ENCODE measurements around the gene OR2A1. TPM values are rescaled to one million over a fixed set of nuclear protein-coding genes. Genes with fewer than 3 reads are reported as not detected.

The OR2A1 gene, protein sequence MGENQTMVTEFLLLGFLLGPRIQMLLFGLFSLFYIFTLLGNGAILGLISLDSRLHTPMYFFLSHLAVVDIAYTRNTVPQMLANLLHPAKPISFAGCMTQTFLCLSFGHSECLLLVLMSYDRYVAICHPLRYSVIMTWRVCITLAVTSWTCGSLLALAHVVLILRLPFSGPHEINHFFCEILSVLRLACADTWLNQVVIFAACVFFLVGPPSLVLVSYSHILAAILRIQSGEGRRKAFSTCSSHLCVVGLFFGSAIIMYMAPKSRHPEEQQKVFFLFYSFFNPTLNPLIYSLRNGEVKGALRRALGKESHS
- total RNA-seq: 0.29 TPM

DNA sequence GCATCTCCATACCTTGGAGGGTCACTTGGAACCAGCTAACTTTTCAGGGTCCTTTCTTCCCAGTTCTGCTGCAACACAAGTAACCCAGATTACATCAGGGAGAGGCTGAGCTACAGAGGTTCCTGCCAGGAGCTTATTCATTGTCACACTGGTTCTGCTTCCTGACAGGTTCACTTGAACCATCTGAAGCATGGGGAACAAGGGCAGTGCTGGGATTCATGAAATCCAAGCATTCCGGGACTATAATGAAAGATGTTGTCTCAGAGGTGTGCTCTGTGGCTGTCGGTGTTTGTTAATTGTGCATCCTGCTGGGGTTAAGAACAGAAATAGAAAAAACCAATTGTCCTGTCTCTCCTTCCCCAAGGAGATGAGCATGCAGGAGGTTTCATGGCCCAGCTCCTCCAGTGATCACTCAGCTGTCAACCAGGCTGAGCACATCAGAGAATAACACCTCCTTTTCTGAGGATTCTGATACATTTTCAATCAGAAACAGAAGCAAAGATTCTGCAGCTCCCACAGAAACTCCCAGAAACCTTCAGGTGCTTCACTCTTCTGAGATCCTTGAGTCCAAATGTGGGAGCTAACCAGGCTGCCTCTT, at the start of gene OR2A1:
TSS of gene OR2A1 (plus strand) at position 548 of the 598 bp plus-strand sequence. CDS start 5,706 bp downstream, outside the sequence.

DNA sequence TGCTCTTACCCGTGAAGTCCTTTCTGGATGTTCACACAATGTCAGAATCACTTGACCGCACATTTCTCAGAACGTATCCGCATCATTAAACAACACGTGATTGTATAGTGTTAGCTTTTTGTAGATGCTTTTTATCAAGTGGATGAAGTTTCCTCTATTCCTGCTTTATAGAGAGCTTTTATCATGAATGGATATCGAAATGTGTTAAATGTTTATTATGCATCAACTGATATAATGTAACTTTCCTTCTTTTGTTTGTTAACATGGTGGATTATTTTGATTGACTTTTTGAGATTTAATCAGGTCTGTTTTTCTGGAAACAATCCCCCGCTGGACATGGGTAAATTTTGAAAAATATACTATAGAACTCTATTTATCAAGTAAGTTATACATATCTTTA, 47.5 kb upstream of the OR2A1 start, which contains the start of gene OR2A7:
TSS of gene OR2A7 (minus strand) at position 101 of the 400 bp plus-strand sequence. CDS start 5,164 bp downstream, outside the sequence.

DNA sequence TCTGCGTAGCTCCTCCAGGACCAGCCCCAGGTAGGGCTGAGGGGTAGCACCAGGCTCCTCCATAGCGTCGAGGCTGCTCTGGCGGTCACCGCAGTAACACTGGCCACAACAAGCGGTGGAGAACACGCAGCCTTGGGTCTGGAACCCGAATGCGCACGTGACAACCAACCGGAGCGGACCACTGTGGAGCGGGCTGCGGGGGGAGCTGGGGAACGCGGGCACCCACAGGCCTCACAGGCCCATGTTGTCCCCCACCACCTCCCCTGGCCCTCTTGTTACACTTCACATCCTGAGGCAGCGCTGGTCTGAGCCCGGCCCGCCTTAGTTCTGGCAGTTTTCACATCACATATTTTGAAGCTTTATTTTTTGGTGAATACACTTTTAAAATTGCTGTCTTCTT, 43.0 kb upstream of the OR2A1 start, which contains the start of gene CTAGE8:
TSS of gene CTAGE8 (minus strand) at position 101 of the 400 bp plus-strand sequence. CDS start at position 63, 38 bp downstream.

DNA sequence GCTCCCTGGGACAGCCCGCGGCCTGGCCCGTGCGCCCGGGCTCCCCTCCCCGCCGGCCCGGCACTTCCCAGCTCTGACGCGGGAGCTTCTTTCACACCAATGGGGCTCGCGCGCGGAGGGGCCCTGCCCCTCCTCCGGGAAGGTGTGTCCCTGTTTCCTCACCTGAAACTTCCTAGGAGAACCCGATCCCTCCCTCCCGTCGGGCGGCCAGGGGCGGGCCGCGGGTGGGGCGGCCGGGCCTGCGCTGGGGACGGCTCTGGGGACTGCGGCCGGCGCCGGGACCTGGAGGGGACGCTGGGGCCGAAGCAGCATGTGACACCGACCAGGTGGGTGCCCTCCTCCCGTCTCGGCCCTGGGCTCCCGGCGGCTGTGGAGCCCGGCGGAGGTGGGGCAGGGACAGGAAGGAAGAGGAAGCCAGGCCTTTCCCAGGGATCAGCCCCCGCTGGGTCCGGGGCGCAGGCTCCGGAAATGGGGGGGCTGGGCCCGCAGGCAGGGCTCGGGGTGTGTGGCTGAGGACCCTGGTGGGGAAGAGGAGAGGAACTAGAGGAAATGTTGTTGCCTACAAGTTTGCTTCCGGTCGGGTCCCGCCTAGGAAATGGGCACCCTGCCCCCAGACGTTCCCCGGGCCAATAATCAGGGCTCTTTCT, 43.1 kb downstream of the OR2A1 start, which contains the start of gene ARHGEF5:
TSS of gene ARHGEF5 (plus strand) at position 227 of the 647 bp plus-strand sequence. CDS start 7,268 bp downstream, outside the sequence.

Other genes starting within 250 kb of the OR2A1 start
- gene OR2A25, start 242.6 kb upstream of the OR2A1 start, total RNA-seq: not detected
- not detected for gene OR2A12, start 226.1 kb upstream of the OR2A1 start, total RNA-seq
- not detected for gene OR2A2, start 202.8 kb upstream of the OR2A1 start, total RNA-seq
- gene OR2A14, start 189.2 kb upstream of the OR2A1 start, total RNA-seq: not detected
- gene CTAGE4, start 129.0 kb upstream of the OR2A1 start, total RNA-seq: 5.3 TPM
- 7.7 TPM for gene ARHGEF35, start 116.6 kb upstream of the OR2A1 start, total RNA-seq
- gene OR2A42, start 72.8 kb upstream of the OR2A1 start, total RNA-seq: 0.06 TPM
- gene OR2A7, start 47.6 kb upstream of the OR2A1 start, total RNA-seq: 17.2 TPM
- gene CTAGE8, start 43.1 kb upstream of the OR2A1 start, total RNA-seq: 1.8 TPM
- gene ARHGEF5, start 43.0 kb downstream of the OR2A1 start, total RNA-seq: 35.1 TPM
- not detected for gene NOBOX, start 91.3 kb downstream of the OR2A1 start, total RNA-seq